Kidney (tissue), 14 donors: ENCODE results near the gene SMARCC2. TPM values are rescaled to one million over a fixed set of nuclear protein-coding genes. Genes with fewer than 3 reads are reported as not detected.

Experiments used
- DNase-seq, 5 donors: peaks; one replicate each; pipeline ENCODE4 v3.0.0-alpha.2; 2013 to 2020
- FAIRE-seq: peaks from 2 replicates; lab custom pipeline; 2012; peaks lifted over from hg19 to GRCh38; lab: Jason Lieb, UNC
- H3K27ac ChIP-seq, 2 donors: one replicate each; pipeline ENCODE4 v1.7.0; 2013; ENCODE audit warnings: low read depth in 2 of 2, low read length in 2 of 2, inconsistent platforms in 1 of 2
- H3K27me3 ChIP-seq: one replicate; pipeline ENCODE4 v1.7.1; 2013; ENCODE audit warnings: low read length, inconsistent platforms; ENCODE audit not compliant: control insufficient read depth, insufficient read depth
- H3K36me3 ChIP-seq, 3 donors: one replicate each; pipeline versions ENCODE4 v1.7.0 to v1.7.1; 2013; ENCODE audit warnings: low read length in 3 of 3, control low read depth in 1 of 3, inconsistent platforms in 1 of 3; ENCODE audit not compliant: insufficient read depth in 3 of 3, control insufficient read depth in 2 of 3
- H3K4me1 ChIP-seq, 3 donors: one replicate each; pipeline versions ENCODE4 v1.7.0 to v1.7.1; 2013; ENCODE audit warnings: low read length in 3 of 3, inconsistent platforms in 1 of 3, low read depth in 1 of 3; ENCODE audit not compliant: control insufficient read depth in 2 of 3, insufficient read depth in 2 of 3
- H3K4me3 ChIP-seq, 3 donors: one replicate each; pipeline versions ENCODE4 v1.7.0 to v1.8.1; 2013; ENCODE audit warnings: low read length in 3 of 3, control low read depth in 1 of 3, inconsistent platforms in 1 of 3
- H3K9ac ChIP-seq, 3 donors: one replicate each; pipeline versions ENCODE4 v1.7.0 to v1.7.1; 2013; ENCODE audit warnings: low read length in 3 of 3, control low read depth in 1 of 3, inconsistent platforms in 1 of 3
- H3K9me3 ChIP-seq, 3 donors: one replicate each; pipeline versions ENCODE4 v1.7.0 to v1.7.1; 2013; ENCODE audit warnings: low read length in 3 of 3, control low read depth in 1 of 3, inconsistent platforms in 1 of 3; ENCODE audit not compliant: control insufficient read depth in 2 of 3, insufficient read depth in 1 of 3
- CTCF ChIP-seq: IDR thresholded peaks from 3 replicates; pipeline ENCODE4 v1.5.1; 2012; ENCODE audit warnings: mild to moderate bottlenecking, moderate library complexity, borderline replicate concordance; ENCODE audit not compliant: insufficient read depth; ENCODE audit errors: extremely low read depth
- intact Hi-C: fragments of 100-400 bp; cut with DNase I; formaldehyde crosslinking; loops from one replicate; pipeline ENCODE4 v1.11.1; 2022
- polyA plus RNA-seq: library from polyadenylated mRNA; stranded (reverse); fragments of 350-450 nt; fragmentation: Illumina TruSeq; extraction: RNeasy Lipid Tissue Mini Kit (QIAGEN cat#74804); gene quantifications from one replicate; pipeline ENCODE4 v1.2.3, GENCODE V29; 2014; ENCODE audit warnings: low read depth, low replicate concordance; ENCODE audit not compliant: insufficient read depth
- total RNA-seq: library from RNA; stranded (reverse); fragmentation: NEBNext Ultra II Directional; extraction: Animal tissue kit (Norgen Biotek cat#: 25700); gene quantifications from one replicate; pipeline ENCODE4 v1.2.1, GENCODE V29; 2021
- donor health status: control.
- donor health status: control.
- donor health status: control.
- donor health status: control.
- donor health status: control.
- donor health status: DM: yes; HTN: yes; CAD: no.
- donor health status: Normal renal cell carcinoma (clear cell type).

The SMARCC2 gene
- total and polyA plus RNA-seq, 2 donors from 2014 or later: 18.8 to 112 TPM

GRCh38 chr12:56224954-56225353 is 35.7 kb upstream of the SMARCC2 start:
- Histone ChIP-seq H3K9ac (peak overlapping the region in 2 of 3 donors; percentile 52 to 85), H3K9me3 (no peaks in the 10 kb centered on the region), H3K4me1 (peaks cover 4 to 17% (median 8%) of the 10 kb centered on the region in 3 donors), H3K36me3 (peaks cover 0 to 2% (median 0%) of the 10 kb centered on the region in 3 donors), H3K27ac (peak overlapping the region in 1 of 2 donors; percentile 63), H3K4me3 (peak overlapping the region; percentile 68 to 85 (median 74)), H3K27me3 (no peaks in the 10 kb centered on the region)
- DNase-seq: no peak
- intact Hi-C loops: no loop called here
- no peak for TF ChIP-seq CTCF
- FAIRE-seq: no peak

- no peaks in the 10 kb centered on the region for H3K9me3 ChIP-seq
- peaks cover 0 to 2% (median 0%) of the 10 kb centered on the region in 3 donors for H3K36me3 ChIP-seq
- DNase-seq: peak; percentile 98 to 100 (median 99)
- H3K9ac ChIP-seq: peak within 1 kb of the TSS; percentile 19 to 85 (median 52)
- peak within 1 kb of the TSS in 1 of 2 donors; percentile 63 for H3K27ac ChIP-seq
- peak within 1 kb of the TSS; percentile 68 to 85 (median 74) for H3K4me3 ChIP-seq
- peaks cover 4 to 17% (median 8%) of the 10 kb centered on the region in 3 donors for H3K4me1 ChIP-seq
- intact Hi-C loops: no loop called here
- peak; percentile 94 for FAIRE-seq
- TF ChIP-seq CTCF: peak; percentile 81
- H3K27me3 ChIP-seq: no peaks in the 10 kb centered on the region
Measured at GRCh38 chr12:56224102-56224701, 34.9 kb upstream of the SMARCC2 start, which contains the start of gene NABP2. Gene NABP2 (plus strand): TSS chr12:56224342. CDS start chr12:56224857, 515 bp downstream.

- DNase-seq (no peak), FAIRE-seq (no peak)
- H3K27me3 ChIP-seq: no peaks in the 10 kb centered on the region
- intact Hi-C loops: no loop called here
- H3K9ac ChIP-seq: peak overlapping the region in 1 of 3 donors; percentile 75
- no peaks in the 10 kb centered on the region for H3K9me3 ChIP-seq
- TF ChIP-seq CTCF: no peak
- H3K36me3 ChIP-seq: peaks cover 0 to 2% (median 0%) of the 10 kb centered on the region in 3 donors
- H3K27ac ChIP-seq: peak overlapping the region in 1 of 2 donors; percentile 63
- H3K4me3 ChIP-seq: peak overlapping the region; percentile 48 to 85 (median 54)
- peaks cover 4 to 17% (median 8%) of the 10 kb centered on the region in 3 donors for H3K4me1 ChIP-seq
Measured at GRCh38 chr12:56223571-56224101, 34.4 kb upstream of the SMARCC2 start.
